Measurements from ENCODE around the gene STYK1. TPM values are rescaled to one million over a fixed set of nuclear protein-coding genes. Genes with fewer than 3 reads are reported as not detected.

Gene STYK1
- total and polyA plus RNA-seq, 12 donors = 0.08 to 0.13 (median 0.10) TPM; not detected in 9

- no peak overlapping the region for H3K27ac ChIP-seq
- no peak overlapping the region for H3K4me3 ChIP-seq
- no peaks in the 10 kb centered on the region for H3K9me3 ChIP-seq (replicated peaks in 1 of 3)
- H3K36me3 ChIP-seq (replicated peaks in 1 of 2) = no peaks in the 10 kb centered on the region
- 74 to 91% (median 88%) methylated on average over 11 of the region's 11 CpGs for WGBS, 4 donors
- no peak for DNase-seq
- H3K27me3 ChIP-seq = no peaks in the 10 kb centered on the region
- H3K4me1 ChIP-seq (replicated peaks in 1 of 2) = no peaks in the 10 kb centered on the region
- TF ChIP-seq CTCF (IDR thresholded peaks at IDR 0.05) (no peak), POLR2A (IDR thresholded peaks at IDR 0.05) (no peak)
- intact Hi-C loops (cut with DNase I) = no loop called here
Observed at GRCh38 chr12:10571141-10571540, 102.7 kb downstream of the STYK1 start.

Other genes with a start within 250 kb of the STYK1 start
- 1 to 10 TPM in 1 of 9 donors, under 1 TPM in 1, not detected in 7; 0.69 to 3.8 TPM for gene KLRC2, start 238.0 kb downstream of the STYK1 start, total RNA-seq
- not detected for gene KLRC2, start 238.0 kb downstream of the STYK1 start, polyA plus RNA-seq
- gene KLRC1, start 220.7 kb downstream of the STYK1 start, total RNA-seq = under 1 TPM in 4 of 9 donors, not detected in 5; 0.14 to 0.47 (median 0.40) TPM
- under 1 TPM in 2 of 3 donors, not detected in 1; 0.11 to 0.20 TPM for gene KLRC1, start 220.7 kb downstream of the STYK1 start, polyA plus RNA-seq
- 1 to 10 TPM in 2 of 9 donors, under 1 TPM in 6, not detected in 1; 0.25 to 2.6 (median 0.61) TPM for gene EIF2S3B, start 168.2 kb downstream of the STYK1 start, total RNA-seq
- under 1 TPM; 0.10 to 0.59 (median 0.56) TPM for gene EIF2S3B, start 168.2 kb downstream of the STYK1 start, polyA plus RNA-seq
- gene MAGOHB, start 60.4 kb downstream of the STYK1 start, total RNA-seq = 10 to 100 TPM in 8 of 9 donors, 1 to 10 TPM in 1; 4.4 to 23.3 (median 17.5) TPM
- gene MAGOHB, start 60.4 kb downstream of the STYK1 start, polyA plus RNA-seq = 10 to 100 TPM; 20.7 to 38.7 (median 30.0) TPM
- 100 to 1,000 TPM in 8 of 9 donors, 10 to 100 TPM in 1; 72.6 to 294 (median 154) TPM for gene YBX3, start 49.3 kb upstream of the STYK1 start, total RNA-seq
- 100 to 1,000 TPM; 113 to 336 (median 255) TPM for gene YBX3, start 49.3 kb upstream of the STYK1 start, polyA plus RNA-seq
- under 1 TPM in 1 of 9 donors, not detected in 8; 0.22 TPM for gene TAS2R7, start 128.6 kb upstream of the STYK1 start, total RNA-seq
- not detected for gene TAS2R7, start 128.6 kb upstream of the STYK1 start, polyA plus RNA-seq
- under 1 TPM in 4 of 9 donors, not detected in 5; 0.18 to 0.91 (median 0.33) TPM for gene TAS2R8, start 133.2 kb upstream of the STYK1 start, total RNA-seq
- under 1 TPM in 1 of 3 donors, not detected in 2; 0.24 TPM for gene TAS2R8, start 133.2 kb upstream of the STYK1 start, polyA plus RNA-seq
- under 1 TPM in 1 of 9 donors, not detected in 8; 0.94 TPM for gene TAS2R9, start 136.1 kb upstream of the STYK1 start, total RNA-seq
- under 1 TPM in 1 of 3 donors, not detected in 2; 0.10 TPM for gene TAS2R9, start 136.1 kb upstream of the STYK1 start, polyA plus RNA-seq
- 1 to 10 TPM in 3 of 9 donors, under 1 TPM in 6; 0.41 to 6.6 (median 0.81) TPM for gene TAS2R10, start 152.3 kb upstream of the STYK1 start, total RNA-seq
- under 1 TPM; 0.40 to 0.97 (median 0.44) TPM for gene TAS2R10, start 152.3 kb upstream of the STYK1 start, polyA plus RNA-seq
- 10 to 100 TPM in 1 of 9 donors, 1 to 10 TPM in 6, not detected in 2; 1.7 to 19.0 (median 3.4) TPM for gene PRR4, start 175.4 kb upstream of the STYK1 start, total RNA-seq
- gene PRR4, start 175.4 kb upstream of the STYK1 start, polyA plus RNA-seq = 10 to 100 TPM in 2 of 3 donors, 1 to 10 TPM in 1; 7.7 to 36.7 (median 14.9) TPM
- 10 to 100 TPM in 8 of 9 donors, 1 to 10 TPM in 1; 7.9 to 81.4 (median 20.4) TPM for gene PRH1, start 210.2 kb upstream of the STYK1 start, total RNA-seq
- gene PRH1, start 210.2 kb upstream of the STYK1 start, polyA plus RNA-seq = 10 to 100 TPM in 1 of 3 donors, 1 to 10 TPM in 2; 4.3 to 14.7 (median 4.9) TPM
- 10 to 100 TPM in 1 of 9 donors, 1 to 10 TPM in 7, under 1 TPM in 1; 0.79 to 16.4 (median 1.6) TPM for gene TAS2R13, start 235.5 kb upstream of the STYK1 start, total RNA-seq
- gene TAS2R13, start 235.5 kb upstream of the STYK1 start, polyA plus RNA-seq = under 1 TPM in 1 of 3 donors, not detected in 2; 0.03 TPM